A375 (cell line): Measurements from ENCODE around the gene SSNA1. TPM values are rescaled to one million over a fixed set of nuclear protein-coding genes. Genes with fewer than 3 reads are reported as not detected.

Experiments used
- small RNA-seq: library from RNA; depleted of rRNA; stranded (forward); fragments of <200 nt; gene quantifications from one replicate; pipeline ENCODE3, GENCODE V24; 2014
- total RNA-seq: library from RNA; depleted of rRNA; stranded (reverse); fragments of >200 nt; shearing (Covaris generic); gene quantifications from 2 replicates; pipeline ENCODE4 v1.2.3, GENCODE V29; 2014; rRNA removed

SSNA1 gene, protein sequence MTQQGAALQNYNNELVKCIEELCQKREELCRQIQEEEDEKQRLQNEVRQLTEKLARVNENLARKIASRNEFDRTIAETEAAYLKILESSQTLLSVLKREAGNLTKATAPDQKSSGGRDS
- 111 and 115 TPM in 2 replicates for total RNA-seq

DNA sequence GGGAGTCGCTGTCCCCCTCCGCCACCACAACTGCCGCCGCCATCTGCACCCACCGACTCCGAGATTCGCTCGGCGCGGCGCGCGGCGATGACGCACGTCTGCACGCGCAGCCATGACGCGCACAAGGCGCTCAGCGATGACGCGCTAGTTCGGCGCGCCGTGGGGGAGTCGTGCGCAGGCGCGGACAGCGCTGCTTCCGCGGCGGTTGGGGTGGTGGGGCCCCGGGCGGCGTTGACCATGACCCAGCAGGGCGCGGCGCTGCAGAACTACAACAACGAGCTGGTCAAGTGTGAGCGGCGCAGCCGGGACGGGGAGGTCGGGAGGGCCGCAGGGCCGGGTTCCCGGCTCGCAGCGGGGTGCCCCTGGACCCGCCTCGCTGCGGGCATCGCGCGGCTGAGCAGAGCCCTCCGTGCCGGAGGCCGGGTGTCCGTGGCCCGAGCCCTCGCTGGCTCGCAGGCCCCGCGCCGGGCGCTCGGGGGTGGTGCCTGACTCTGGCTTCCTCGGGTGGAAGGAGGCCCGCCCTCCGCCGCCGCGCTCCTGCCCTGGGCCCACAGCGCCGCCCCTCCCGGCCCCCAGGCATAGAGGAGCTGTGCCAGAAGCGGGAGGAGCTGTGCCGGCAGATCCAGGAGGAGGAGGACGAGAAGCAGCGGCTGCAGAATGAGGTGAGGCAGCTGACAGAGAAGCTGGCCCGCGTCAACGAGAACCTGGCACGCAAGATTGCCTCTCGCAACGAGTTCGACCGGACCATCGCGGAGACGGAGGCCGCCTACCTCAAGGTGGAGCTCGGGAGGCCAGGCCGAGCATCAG is at the start of gene SSNA1, which contains the start of gene ANAPC2:
Gene SSNA1 (plus strand): TSS at position 187 of the 807 bp plus-strand sequence. CDS start 51 bp downstream, at position 238.
Gene ANAPC2 (minus strand): TSS at position 71 of the 807 bp plus-strand sequence. CDS start 28 bp downstream, at position 43.

DNA sequence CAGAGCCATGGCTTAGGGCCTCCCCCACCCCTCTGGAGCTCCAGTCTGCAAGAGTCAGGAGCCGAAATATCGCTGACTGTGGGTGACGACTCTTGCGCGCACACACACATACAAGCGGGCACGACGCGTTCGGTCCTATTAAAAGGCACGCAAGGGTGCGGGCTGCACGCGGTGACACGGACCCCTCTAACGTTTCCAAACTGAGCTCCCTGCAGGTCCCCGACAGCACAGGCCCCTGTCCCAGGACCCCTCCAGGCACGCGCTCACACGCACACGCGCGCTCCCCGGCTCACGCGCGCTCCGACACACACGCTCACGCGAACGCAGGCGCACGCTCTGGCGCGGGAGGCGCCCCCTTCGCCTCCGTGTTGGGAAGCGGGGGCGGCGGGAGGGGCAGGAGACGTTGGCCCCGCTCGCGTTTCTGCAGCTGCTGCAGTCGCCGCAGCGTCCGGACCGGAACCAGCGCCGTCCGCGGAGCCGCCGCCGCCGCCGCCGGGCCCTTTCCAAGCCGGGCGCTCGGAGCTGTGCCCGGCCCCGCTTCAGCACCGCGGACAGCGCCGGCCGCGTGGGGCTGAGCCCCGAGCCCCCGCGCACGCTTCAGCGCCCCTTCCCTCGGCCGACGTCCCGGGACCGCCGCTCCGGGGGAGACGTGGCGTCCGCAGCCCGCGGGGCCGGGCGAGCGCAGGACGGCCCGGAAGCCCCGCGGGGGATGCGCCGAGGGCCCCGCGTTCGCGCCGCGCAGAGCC is 49.6 kb upstream of the SSNA1 start, which contains the start of gene GRIN1:
Gene GRIN1 (plus strand): TSS at position 433 of the 746 bp plus-strand sequence. CDS start 333 bp downstream, outside the sequence.

DNA sequence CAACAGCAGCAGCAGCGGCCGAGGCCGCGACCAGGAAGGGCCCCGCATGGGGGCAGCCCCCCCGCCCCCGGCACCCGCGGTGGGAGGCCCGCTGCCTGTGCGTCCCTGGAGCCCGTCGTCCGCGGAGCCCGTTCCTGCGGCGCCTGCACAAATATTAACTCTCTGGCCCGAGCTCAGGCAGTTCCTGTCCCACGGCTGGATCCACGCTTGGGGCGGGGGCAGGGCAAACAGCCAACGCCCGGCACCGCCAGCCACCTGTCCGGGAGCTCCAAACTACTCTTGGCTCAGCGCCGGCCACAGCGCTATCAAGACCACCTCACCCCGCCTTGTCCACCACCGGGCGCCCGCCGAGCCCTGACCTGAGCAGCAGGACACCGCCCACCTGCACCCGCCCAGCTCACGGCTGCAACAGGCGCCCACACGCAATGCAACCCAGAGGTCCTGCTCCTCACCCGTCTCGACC is 18.5 kb upstream of the SSNA1 start, which contains the start of gene LRRC26:
Gene LRRC26 (minus strand): TSS at position 156 of the 463 bp plus-strand sequence. CDS start 108 bp downstream, at position 48.

DNA sequence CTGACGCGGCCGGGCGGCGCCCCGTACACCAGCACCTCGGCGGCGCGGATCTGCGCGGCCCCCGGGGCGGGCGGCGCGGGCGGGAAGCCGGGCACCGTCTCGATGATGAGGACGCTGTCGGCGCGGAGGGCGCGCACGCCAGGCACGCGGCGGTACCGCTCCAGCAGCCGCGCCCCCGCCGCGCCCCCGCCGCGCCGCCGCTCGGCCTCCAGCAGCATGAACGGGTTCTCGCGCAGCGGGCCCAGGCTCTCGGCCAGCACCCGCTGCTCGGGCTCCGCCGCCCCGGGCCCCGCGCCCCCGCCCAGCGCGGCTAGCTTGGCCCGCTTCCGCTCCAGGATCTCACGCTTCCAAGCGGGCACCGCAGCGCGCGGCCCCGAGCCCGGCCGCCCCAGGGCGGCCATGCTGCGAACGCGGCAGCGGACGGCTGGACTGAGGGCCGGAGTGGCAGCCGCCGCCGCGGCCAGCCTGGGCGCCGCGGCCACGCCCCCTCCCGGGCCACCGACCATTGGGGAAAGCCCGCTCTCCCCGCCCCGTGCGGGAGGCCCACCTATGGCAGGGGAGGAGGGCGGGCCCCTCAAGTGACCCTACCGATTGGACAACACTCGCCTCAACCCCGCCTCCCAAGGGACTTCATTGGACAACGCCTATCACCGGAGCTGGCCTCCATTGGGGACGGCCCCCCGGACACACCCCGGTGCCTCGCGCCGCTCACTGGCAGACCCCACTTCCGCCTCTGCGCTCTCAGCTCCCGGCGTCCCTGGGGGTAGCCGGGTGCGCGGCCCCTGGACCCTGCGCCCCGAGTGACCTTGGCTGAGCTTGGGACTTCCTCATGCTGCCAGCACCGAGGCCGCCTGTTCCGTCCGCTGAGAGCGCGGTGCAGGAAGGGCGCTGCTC is 12.1 kb downstream of the SSNA1 start, which contains the start of gene TPRN:
Gene TPRN (minus strand): TSS at position 431 of the 894 bp plus-strand sequence. CDS start 30 bp downstream, at position 401.

DNA sequence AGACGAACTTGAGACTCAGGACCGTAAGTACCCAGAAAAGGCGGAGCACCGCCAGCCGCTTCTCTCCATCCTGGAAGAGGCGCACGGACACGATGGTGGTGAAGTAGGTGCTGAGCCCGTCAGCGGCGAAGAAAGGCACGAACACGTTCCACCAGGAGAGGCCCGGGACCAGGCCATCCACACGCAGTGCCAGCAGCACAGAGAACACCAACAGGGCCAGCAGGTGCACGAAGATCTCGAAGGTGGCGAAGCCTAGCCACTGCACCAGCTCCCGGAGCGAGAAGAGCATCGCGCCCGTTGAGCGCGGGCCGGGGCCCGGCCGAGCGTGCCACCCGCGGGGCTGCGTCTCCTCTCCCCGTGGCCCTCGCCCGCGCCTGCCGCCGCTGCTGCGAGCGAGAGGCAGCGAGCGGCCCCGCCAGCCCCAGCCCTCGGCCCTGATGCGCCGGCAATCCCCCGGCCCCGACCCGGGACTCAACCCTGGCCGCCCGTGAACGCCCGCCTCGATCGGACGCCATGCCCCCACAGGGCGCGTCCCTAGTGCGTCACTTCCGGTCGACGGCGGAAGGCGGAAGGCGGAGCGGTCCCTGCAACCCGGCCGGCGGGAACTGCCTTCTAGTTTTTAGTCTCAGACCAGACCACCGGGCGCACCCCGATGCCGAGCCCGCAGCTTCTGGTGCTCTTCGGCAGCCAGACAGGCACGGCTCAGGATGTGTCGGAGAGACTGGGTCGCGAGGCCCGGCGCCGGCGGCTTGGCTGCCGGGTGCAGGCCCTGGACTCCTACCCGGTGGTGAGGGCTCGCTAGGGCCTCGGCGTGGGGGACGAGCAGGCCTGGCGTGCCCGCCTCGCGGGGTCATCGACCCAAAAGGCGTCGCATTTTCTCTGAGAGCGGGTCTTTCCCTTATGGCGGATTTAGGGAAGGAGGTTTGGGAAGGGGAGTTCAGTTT is 16.9 kb downstream of the SSNA1 start, which contains the start of the genes NDOR1 and TMEM203:
Gene NDOR1 (plus strand): TSS at position 575 of the 944 bp plus-strand sequence. CDS start 78 bp downstream, at position 653.
Gene TMEM203 (minus strand): TSS at position 523 of the 944 bp plus-strand sequence. CDS start 234 bp downstream, at position 289.

DNA sequence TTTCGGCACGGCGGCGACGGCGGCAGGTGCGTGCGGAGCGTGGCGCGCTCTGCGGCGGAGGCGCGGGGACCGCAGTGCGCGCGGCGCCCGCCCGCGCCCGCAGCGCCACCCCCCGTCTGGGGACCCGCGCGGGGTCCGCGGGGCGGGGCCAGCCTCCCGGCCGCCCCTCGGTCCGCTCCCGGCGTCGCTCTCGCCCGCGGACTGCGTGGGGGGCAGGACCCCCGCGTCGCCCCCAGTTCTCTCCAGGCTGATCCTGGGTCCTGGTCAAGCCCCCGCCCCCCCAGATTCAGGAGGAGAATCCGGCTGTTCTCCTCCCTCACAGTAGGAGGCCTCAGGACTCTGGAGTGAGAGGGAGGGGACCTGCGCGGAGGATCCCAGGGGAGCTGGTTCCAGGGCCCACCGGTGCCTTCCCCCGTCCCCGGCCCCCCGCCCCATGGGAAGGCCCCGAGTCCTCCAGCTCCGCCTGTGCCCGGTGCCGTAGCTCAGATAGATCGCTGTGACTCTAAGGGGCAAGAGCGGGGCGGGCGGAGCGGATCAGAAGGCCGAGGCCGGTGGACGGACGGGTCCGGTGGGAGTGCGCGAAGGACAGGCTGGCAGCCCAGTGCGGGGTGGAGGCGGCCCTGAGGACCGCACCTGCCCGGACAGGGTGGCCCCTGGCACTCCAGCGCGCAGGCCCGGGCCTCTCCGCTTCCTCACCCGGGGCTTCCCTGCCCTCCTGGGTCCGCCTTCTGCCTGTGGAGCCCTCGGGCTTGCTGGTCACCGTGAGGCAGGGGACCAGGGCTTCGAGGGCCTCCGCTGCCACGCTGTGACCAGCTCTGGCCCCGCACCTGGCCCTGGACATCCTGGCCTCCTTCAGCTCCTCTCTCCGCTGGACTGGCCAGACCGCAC is 34.0 kb downstream of the SSNA1 start, which contains the start of gene RNF208:
Gene RNF208 (minus strand): TSS at position 51 of the 888 bp plus-strand sequence. CDS start 1,028 bp downstream, outside the sequence.

DNA sequence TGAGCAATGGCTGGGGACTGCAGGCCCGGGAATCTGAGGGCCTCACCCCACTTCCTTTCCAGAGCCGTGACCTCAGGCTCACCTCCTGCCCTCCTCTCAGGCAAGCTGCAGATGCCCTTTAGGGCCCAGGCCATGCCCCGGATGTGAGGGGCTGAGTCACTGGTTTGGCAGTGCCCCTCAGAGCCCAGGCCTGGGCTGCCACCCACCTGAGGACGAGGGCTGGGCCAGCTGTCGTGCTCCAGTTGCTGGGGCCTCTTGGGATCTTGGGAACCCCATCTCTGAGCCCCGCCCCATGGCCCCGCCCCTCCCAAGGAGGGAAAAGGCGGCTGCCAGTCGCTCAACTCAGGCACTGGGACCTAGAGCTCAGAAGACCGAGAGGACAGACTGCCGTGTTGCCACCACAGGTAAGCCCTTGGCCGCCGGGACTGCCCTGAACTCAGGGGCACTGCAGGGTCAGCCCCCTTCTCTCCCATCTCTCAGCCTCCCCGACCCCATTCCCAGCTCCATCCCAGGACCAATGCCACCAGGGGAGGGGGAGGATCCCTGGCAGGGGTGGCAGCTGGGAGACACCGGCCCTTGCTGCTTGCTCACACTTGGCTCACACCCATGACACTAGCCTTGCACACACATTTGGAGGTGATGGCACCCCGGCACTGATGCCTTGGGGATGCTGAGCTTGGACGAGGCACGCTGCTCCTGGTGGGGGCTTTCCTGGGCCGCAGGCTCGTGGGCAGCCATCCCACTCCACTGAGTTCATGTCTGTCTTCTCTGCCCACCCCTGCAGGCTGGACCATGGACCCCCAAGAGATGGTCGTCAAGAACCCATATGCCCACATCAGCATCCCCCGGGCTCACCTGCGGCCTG is 36.6 kb downstream of the SSNA1 start, which contains the start of gene CYSRT1:
Gene CYSRT1 (plus strand): TSS at position 345 of the 865 bp plus-strand sequence. CDS start 448 bp downstream, at position 793.

DNA sequence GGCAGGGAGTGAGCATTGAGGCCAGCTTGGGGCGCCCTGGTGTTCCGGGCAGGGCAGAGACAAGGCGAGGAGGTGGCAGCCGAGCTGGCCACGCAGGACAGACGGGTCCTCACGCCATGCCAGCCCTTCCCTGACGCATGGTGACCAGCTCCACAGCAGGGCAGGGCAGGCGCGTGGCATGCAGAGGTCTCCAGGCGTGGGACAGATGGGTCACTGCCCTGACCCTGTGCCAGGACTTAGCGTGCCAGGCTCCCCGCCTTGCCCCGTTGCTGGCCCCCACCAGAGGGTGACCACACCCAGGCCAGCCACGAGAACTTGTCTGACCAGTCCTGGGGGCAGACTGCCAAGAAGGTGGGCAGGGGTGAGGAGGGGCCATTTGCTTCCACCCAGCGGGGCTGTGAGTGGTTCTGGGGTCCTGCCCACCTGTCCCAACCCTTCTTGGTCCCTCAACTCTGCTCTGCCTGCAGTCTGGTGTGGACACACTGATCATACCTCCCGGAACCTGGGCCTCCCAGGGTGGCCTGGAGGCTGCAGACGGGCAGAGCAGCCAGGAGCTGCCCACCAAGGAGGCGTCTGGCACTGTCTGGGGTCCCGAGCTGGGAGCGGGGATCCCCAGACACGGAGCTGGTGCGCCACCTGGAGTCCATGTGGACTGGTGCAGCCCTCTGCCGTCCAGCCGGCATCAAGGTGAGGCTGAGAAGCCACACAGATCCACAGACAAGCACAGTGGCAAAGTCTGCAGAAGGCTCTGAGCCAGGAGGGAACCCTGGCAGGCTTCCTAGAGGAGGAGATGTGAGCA is 38.8 kb downstream of the SSNA1 start, which contains the start of gene RNF224:
Gene RNF224 (plus strand): TSS at position 449 of the 799 bp plus-strand sequence. CDS start 834 bp downstream, outside the sequence.

DNA sequence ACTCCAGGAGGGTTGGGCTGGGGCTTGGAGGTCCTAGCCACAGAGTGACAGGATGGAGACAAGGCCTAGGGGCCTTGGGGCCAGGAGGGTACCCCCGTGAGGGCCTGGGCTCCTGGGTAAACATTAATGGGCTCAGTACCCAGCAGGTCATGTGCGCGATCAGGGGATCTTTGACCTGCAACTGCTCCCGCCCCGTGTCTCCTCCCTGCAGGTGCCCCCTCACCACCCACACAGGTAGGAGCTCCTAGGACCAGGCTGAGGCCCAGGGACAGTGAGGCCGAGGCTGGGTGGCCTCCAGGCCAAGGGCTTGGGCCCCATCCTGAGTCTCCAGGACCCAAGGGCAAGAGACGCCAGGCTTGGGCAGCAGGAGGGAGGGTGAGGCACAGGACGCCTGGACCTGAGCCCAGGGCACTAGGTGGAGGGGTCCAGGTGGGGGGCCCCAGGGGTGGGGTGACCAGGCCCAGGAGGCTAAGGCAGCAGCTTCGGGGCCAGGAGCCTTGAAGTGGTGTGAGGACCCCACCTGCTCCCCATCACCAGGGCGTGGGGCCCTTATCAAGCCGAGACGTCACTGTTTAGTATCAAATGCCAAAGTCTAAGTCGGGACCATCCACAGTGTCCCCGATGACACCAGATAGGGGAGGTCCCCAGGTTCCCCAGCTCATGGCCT is 42.4 kb downstream of the SSNA1 start, which contains the start of gene SLC34A3:
Gene SLC34A3 (plus strand): TSS at position 197 of the 667 bp plus-strand sequence. CDS start 802 bp downstream, outside the sequence.

Small RNA genes within 50 kb of the gene (small RNA-seq; reads per million reads assigned to genes)
- gene MIR3621, result not detected

Other genes starting within 250 kb of the SSNA1 start
- gene FBXW5, start 243.9 kb upstream of the SSNA1 start, total RNA-seq, result 108 and 131 TPM in 2 replicates
- gene C8G, start 243.4 kb upstream of the SSNA1 start, total RNA-seq, result not detected in 2 replicates
- 1.1 TPM in 1 of 2 replicates, not detected in the other for gene LCN12, start 236.4 kb upstream of the SSNA1 start, total RNA-seq
- 1.4 TPM in 1 of 2 replicates, not detected in the other for gene PTGDS, start 211.2 kb upstream of the SSNA1 start, total RNA-seq
- not detected in 2 replicates for gene LCNL1, start 205.7 kb upstream of the SSNA1 start, total RNA-seq
- 93.9 and 103 TPM in 2 replicates for gene PAXX, start 196.3 kb upstream of the SSNA1 start, total RNA-seq
- gene CLIC3, start 192.1 kb upstream of the SSNA1 start, total RNA-seq, result 0.19 TPM in 1 of 2 replicates, not detected in the other
- gene ABCA2, start 160.4 kb upstream of the SSNA1 start, total RNA-seq, result 14.3 and 21.6 TPM in 2 replicates
- not detected in 2 replicates for gene FUT7, start 156.6 kb upstream of the SSNA1 start, total RNA-seq
- gene NPDC1, start 142.5 kb upstream of the SSNA1 start, total RNA-seq, result 20.1 and 25.3 TPM in 2 replicates
- gene ENTPD2, start 134.6 kb upstream of the SSNA1 start, total RNA-seq, result not detected in 2 replicates
- gene SAPCD2, start 118.1 kb upstream of the SSNA1 start, total RNA-seq, result 26.8 and 28.7 TPM in 2 replicates
- gene UAP1L1, start 111.2 kb upstream of the SSNA1 start, total RNA-seq, result 4.7 and 4.8 TPM in 2 replicates
- gene MAN1B1, start 101.7 kb upstream of the SSNA1 start, total RNA-seq, result 56.8 and 72.2 TPM in 2 replicates
- 111 and 150 TPM in 2 replicates for gene DPP7, start 73.9 kb upstream of the SSNA1 start, total RNA-seq
- not detected in 2 replicates for gene GRIN1, start 49.5 kb upstream of the SSNA1 start, total RNA-seq
- not detected in 2 replicates for gene LRRC26, start 18.6 kb upstream of the SSNA1 start, total RNA-seq
- not detected in 2 replicates for gene TMEM210, start 16.6 kb upstream of the SSNA1 start, total RNA-seq
- gene ANAPC2, start 116 bp upstream of the SSNA1 start, total RNA-seq, result 26.1 and 32.6 TPM in 2 replicates
- gene TPRN, start 12.1 kb downstream of the SSNA1 start, total RNA-seq, result 14.6 and 16.1 TPM in 2 replicates
- gene TMEM203, start 17.0 kb downstream of the SSNA1 start, total RNA-seq, result 39.9 and 43.5 TPM in 2 replicates
- gene NDOR1, start 17.0 kb downstream of the SSNA1 start, total RNA-seq, result 19.3 and 30.1 TPM in 2 replicates
- 0.61 and 1.5 TPM in 2 replicates for gene RNF208, start 33.6 kb downstream of the SSNA1 start, total RNA-seq
- gene CYSRT1, start 36.5 kb downstream of the SSNA1 start, total RNA-seq, result 0.29 and 0.98 TPM in 2 replicates
- 0.05 and 0.94 TPM in 2 replicates for gene RNF224, start 38.8 kb downstream of the SSNA1 start, total RNA-seq
- gene SLC34A3, start 42.2 kb downstream of the SSNA1 start, total RNA-seq, result not detected in 2 replicates
- gene TUBB4B, start 52.6 kb downstream of the SSNA1 start, total RNA-seq, result 287 and 331 TPM in 2 replicates
- gene STPG3, start 62.6 kb downstream of the SSNA1 start, total RNA-seq, result not detected in 2 replicates
- gene NELFB, start 66.7 kb downstream of the SSNA1 start, total RNA-seq, result 51.1 and 51.2 TPM in 2 replicates
- gene TOR4A, start 89.0 kb downstream of the SSNA1 start, total RNA-seq, result 6.9 and 8.7 TPM in 2 replicates
- 0.11 TPM in 1 of 2 replicates, not detected in the other for gene NRARP, start 113.6 kb downstream of the SSNA1 start, total RNA-seq
- gene EXD3, start 234.5 kb downstream of the SSNA1 start, total RNA-seq, result 3.9 and 4.8 TPM in 2 replicates
- 0.56 and 1.2 TPM in 2 replicates for gene NOXA1, start 234.7 kb downstream of the SSNA1 start, total RNA-seq